Fibroblast of gingiva (primary cell): ENCODE data around the gene DYRK4.
"Not testable (repeated sequence)": the region's sequence is repeated elsewhere in the genome, so short reads cannot be mapped to it uniquely, and the experiment has no call there.

Experiments
- DNase-seq: peaks from one replicate; pipeline ENCODE4 v3.0.0-alpha.2; 2011; ENCODE audit warnings: low read depth

Gene DYRK4

GRCh38 chr12:4562034-4562657 lies at the start of gene DYRK4:
TSS of gene DYRK4 (plus strand) at chr12:4562208. CDS start at chr12:4562246, 38 bp downstream.
- peak; percentile 73 for DNase-seq

DNA sequence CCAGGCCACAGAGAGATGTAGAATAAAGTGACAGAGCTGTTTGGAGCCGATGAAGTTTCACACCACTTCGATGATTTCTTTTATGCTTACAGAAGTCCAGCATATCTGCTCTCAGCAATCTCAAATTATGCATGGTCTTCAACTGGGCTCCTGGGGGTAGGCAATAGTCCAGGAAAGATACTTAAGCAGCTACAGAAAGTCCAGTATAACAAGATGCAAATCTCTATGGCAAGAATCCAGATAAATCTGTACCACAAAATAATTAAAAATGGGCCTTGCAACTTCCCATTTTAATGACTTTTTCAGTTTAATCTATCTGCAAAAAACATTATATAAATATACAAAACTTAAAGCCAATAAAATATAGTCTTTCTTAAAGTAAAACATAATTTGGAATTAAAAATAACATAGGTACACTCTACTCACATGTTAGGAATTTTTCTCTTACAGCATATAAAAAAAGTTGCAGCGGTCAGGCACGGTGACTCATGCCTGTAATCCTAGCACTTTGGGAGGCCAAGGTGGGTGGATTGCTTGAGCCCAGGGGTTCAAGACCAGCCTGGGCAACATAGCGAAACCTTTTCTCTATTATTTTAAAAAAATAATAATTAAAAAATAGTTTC lies 43.8 kb upstream of the DYRK4 start:
- peak; percentile 40 for DNase-seq

DNA sequence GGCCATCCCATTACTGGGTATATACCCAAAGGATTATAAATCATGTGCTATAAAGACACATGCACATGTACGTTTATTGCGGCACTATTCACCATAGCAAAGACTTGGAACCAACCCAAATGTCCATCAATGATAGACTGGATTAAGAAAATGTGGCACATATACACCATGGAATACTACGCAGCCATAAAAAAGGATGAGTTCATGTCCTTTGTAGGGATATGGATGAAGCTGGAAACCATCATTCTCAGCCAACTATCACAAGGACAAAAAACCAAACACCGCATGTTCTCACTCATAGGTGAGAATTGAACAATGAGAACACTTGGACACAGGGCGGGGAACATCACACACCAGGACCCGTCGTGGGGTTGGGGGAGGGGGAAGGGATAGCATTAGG lies 38.6 kb upstream of the DYRK4 start:
- DNase-seq, result not testable (repeated sequence)

DNA sequence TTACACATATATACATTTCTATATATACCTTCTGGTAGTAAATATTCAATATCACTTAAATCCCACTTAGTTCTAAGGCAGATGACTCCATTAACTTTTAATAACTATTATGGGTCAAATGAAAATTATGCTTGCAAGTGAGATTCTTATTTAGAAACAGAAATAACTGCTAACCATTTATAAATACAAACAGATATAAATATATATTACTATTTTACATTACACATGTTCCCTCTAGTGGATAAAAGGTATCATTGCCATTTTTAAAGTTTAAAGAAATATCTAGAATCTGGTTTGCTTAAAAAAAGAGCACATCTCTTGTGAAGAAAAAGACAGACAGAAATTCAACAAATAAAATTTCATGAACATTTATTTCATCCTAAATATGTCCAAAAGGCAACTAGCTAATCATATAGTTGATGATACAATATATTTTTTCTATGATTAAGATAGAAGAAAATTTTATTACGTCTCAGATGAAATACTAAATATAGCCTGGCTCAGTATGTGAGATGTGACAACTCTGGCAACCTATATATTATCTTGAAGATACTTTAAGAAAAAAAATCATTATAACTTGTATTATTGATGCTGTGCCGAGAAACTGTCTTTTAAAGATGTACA lies 35.0 kb upstream of the DYRK4 start:
- no peak for DNase-seq

GRCh38 chr12:4530160-4530559 lies 31.8 kb upstream of the DYRK4 start:
- no peak for DNase-seq

DNA sequence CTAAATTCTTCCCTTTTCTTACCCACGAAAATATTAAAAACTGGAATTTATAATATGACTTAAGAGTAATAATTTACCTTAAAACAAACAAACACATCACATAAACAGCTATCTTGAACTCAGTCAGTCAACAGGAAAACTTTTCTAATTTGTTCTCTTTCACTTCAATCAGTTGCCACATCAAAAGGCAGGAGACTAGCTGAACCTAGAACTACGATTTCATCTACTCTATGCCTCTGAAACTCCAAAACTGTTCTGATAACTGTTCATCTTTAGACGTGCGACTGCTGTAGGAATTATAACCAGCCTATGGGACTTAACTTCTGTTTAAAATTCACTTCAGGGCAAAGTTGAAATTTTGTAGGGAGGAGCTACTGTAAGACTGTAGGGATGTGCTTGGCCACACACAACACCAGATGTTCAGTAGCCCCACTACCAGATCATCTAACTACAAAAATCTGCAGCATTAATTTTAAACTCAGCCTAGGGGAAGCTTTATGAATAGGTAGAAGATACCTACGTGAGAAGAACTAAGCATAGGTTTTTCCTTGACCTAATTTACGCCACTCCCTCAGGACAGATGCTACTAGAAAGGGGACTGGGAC lies 30.9 kb upstream of the DYRK4 start:
- DNase-seq, result no peak

DNA sequence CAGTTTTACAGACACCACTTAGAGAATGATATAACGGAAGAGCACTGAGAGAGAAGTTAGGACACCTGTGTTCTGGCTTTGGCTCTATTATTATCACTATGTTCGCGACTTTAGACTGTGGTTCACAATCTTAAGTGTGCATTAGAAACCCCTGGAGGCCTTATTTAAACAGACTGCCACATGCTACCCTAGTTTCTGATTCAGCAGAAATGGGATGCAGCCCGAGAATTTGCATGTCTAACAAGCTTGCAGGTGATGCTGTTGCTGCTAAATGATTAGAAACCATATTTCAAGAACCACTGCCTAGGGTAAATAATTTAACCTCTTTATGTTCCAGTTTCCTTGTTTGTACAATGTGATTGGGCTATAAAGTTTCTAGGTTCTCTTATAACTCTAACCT lies 26.9 kb upstream of the DYRK4 start:
- no peak for DNase-seq

DNA sequence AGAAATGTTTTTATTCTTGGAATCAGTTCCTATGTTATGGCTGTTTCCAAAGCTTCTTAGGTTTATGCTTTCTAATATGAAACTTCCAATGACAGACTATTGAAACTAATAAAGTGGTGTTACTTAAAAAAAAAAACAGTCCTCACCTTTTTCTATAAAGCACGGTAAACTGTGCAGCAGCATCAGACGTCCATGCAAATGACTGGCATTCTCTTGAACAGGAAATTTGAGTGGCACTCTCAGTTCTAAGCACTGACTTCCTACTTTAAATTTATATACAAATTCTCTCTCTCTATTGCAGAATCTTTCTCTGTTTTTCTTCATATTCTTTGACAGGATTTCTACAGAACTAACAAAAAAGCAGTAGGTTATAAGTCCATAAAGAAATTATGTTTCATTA lies 26.1 kb upstream of the DYRK4 start:
- no peak for DNase-seq

DNA sequence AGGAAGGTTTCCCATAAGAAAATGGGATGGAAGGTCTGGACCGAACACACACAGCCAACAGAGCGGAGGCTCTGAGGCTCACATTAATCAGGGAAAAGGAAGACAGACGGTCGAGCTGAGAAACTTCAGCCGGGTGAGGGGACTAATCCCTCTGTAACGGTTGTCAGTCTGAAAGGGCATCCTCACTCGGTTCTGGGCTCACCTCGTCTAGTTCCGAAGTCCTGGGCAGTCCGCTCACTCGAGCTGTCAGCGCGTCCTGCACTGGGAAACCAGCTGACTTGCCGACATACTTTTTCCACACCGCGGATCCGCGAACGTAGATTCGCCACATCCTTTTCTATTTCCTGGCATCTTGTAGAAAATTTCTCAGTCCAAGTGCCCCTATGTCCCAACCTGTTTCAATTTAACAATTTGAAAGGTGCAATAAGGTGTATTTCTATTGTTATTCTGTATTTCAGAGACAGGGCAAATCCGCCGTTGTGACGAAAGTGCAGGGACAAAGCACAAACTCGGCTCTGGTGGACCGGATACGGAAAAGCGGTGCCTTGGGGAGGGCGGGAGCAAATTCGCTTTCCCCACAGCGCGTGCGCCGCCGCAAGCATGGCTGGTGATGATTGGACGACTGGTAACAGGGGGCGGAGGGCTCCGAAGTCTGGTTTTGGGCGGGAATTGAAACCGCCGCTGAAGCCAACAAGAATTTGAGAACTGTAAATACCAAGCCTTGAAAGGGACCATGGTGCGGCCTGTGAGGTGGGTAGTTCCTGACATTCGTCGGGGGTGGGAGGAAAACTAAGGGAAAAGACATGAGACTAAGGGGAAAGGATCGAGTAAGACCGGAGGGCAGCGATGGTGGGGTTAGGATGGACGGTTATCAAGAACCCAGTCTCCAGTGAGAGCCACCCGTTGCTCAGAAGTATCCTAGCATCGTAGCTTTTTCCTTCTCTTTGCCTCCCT lies 23.5 kb upstream of the DYRK4 start, which contains the start of gene RAD51AP1:
TSS of gene RAD51AP1 (plus strand) at position 684 of the 954 bp plus-strand sequence. CDS start at position 734, 50 bp downstream.
- DNase-seq, result peak; percentile 98

DNA sequence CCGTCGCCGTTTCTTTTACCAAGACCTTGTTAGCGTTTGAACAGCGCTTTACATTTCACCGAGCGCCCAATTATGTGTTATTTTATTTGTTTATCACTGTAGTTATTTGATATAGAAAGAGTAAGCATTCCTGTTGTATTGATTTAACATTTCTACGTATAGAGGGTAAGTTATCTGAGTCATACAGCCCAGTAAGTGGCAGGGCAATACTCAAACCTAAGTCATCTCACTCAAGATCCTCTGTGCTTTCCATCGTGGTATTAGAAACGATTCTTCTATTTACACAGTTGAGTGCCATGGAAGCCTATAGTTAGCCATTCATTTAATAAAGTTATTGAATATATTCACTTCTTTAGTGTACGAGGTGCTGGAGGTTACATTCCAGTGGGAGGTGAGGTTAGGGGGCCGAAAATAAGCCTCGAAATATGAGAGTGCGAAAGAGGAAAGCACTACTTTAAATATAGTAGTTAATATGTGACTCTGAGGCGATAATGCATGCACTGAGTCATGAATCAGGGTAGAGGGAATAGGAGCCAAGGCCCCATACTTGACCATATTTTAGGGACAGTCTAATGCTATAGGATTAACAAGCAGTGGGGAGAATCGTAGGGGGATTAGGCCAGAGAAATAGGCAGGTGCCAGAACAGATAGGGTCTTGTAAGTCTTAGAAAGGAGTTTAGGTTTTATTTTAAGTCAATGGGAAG lies 22.7 kb upstream of the DYRK4 start:
- no peak for DNase-seq

GRCh38 chr12:4540170-4540569 lies 21.8 kb upstream of the DYRK4 start:
- no peak for DNase-seq

DNA sequence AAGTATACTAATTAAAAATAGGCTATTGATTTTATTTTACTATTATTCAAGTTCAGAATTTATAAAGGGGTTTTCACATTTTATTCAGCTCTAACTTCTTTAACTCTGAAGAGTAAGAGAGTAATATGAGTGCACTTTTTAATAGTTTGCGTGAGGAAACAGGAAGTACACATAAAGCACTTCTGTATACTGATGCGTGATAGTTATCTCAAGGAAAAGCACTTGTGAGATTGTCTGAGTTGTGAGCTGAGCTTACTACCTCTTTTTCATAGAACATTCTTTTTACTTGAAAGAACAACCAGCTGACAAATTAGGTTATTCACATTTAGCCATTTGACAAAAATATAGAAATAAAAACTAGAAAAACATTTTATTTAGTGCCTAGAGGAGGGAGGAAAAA lies 21.4 kb upstream of the DYRK4 start:
- no peak for DNase-seq

DNA sequence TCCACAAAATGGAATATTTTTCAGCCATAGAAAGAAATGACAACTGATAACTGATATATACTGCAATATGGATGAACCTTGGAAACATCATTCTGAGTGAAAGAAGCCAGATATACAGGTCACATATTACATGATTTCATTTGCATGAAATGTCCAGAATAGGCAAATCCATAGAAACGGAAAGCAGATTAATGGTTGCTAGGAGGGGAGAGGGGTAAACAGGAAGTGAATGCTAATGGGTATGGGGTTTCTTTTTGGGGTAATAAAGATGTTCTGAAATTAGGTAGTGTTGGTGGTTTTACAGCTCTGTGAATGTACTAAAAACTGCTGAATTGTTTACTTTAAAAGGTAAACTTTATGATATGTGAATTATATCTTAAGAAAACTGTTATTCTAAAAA lies 16.8 kb upstream of the DYRK4 start:
- no peak for DNase-seq

DNA sequence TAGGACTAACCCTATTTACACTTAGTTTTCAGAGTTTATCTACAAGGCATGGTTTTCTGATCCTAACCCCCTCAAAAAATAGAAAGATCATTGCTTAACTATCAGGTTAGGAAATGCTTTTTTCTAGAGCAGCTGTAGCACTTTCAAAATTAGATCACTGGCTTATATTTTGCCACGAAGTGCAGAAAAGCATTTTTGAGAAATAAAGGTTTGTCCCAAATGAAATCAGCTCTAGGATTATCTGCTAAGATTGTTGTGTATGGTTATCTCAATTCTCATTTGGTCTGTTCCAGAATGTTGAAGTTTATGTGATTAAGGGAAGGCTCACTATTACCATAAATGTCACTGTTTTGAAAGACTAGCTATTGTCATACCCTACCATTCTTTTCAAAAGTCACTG lies 9.8 kb upstream of the DYRK4 start:
- no peak for DNase-seq

DNA sequence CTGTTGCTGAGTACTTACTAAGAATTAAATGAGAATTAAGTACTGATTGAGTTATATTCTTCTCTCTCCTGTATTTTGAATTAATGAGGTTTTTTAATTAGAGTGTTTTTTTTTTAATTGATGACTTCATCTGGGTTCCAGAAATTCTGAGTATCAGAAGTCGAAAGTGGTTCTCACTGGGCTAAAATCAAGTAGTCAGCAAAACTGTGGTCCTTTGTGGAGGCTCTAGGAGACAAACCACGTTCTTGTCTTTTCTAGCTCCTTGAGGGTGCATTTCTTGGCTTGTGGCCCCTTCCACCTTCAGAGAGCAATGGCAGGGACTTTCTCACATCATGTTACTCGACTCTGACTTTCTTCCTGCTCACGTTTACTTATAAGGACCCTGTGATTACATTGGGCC lies 8.1 kb upstream of the DYRK4 start:
- DNase-seq, result no peak

DNA sequence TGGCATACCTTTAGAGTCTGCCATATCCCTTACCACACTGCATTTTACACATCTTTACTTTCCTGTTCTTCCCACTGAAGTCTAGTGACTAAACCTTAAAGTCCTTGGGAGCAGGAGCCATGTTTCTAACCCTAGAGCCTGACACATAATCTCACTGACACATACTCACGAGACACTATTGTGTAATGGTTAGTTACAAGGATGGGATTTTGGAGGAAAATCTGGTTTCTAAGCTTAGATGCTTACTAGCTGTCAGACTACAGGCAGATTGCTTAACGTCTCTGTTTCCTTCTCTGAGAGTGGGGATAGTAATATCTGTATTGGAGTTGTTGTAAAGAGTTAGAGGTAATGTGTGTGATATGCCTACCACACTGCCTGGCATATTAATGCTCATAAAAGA lies 6.2 kb upstream of the DYRK4 start:
- peak; percentile 26 for DNase-seq

DNA sequence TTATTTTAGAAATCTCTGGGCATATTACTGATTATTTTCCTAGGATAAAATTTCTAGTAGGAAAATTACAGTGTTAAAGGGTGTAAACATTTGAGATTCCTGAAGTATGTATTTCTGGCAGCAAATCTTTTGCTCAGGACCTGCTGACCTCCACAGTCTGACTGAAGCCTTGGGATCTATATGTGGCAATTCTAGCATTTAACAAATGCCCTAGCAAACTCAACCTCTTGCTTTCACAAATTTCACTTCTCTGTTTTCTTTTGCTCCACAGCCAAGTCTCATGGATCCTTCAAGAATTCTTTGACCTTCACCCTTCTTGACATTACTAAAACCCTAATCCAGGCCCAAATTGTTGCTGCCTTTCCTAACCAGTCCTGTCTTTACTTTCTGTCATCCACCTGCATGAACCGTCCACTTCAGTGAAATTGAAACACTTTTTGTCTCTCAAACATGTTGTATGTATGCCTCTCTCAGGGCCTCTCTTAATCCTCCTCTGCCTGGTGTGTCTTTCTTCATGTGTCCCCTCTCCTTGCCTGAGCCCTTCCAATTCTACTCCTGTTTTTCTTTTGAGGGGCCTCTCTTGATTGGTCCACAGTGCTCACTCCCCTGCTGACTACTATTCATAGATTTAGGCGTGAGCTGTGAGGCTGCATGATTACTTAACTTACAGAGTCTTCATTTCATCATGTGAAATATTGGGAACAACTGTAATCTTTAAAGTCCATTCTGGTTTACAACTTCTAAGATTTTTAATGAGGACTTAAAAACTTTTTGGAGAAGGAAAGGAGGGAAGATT lies 5.1 kb upstream of the DYRK4 start:
- DNase-seq, result no peak

DNA sequence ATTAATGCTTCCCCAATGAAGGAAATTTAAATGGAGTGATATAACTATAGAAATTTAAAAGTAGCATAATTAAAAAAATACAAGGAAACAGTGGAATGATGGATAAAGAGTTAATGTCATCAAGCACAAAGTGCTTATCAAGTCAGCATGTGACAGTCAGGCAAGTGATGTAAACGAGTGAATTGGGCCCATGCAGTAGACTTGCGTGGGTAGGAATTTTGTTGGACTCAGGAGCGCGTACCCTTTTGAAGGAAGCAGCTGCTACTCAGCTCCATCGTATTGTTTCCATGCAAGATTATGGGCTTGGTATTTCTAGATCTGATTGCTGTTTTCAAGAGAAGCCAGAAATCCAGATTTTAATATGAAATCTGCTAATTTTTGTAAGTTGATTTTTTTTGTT lies 4.4 kb upstream of the DYRK4 start:
- DNase-seq, result no peak

DNA sequence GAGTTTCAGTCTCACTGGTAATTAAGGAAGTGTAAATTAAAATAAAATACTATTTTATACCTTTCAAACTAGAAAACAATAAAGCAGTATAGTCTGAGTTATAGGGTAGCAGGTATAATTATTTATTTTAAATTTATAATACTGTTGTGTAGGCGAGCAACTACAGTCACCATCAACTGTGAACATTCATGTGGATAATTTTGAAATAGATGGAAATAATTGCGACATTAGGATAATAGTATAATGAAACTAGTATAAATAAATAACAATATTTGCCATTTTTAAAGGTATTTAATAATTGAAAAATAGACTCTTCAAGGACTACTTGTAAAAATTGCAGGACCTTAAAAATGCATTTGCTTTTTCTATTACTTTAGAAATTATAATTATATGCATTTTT lies 3.8 kb upstream of the DYRK4 start:
- DNase-seq, result no peak

- no peak for DNase-seq
Observed at GRCh38 chr12:4563336-4563735, 1.3 kb downstream of the DYRK4 start.

DNA sequence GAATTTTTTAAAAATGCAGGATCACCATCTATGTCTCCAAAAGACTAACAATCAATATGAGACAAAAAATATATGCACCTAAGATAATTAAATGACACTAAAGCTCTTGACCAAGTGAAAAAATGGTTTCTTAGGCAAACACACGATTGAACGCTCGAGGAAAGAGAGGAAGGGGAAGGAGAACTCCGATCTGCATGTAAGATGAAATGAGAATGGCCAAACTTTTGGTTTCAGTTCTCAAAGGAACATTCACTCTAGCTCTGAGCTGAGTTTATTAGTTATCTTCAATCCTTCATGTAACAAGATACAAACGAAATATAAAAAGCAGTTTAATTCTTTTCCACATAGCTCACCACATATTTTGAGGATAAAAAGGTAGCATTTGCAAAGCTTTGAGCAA lies 2.8 kb downstream of the DYRK4 start:
- DNase-seq, result no peak
